NOMO-1 treated with DMSO at 0.1 percent for 48 hours (cell line): ENCODE measurements around the gene EXOC1.
A peak's percentile ranks its signal among the peaks of the same experiment; 100 is the strongest.

Source experiments
- DNase-seq: peaks from one replicate; lab custom pipeline; 2025; ENCODE audit not compliant: unreplicated experiment; lab: John Stamatoyannopoulos, UW

Gene EXOC1

DNA sequence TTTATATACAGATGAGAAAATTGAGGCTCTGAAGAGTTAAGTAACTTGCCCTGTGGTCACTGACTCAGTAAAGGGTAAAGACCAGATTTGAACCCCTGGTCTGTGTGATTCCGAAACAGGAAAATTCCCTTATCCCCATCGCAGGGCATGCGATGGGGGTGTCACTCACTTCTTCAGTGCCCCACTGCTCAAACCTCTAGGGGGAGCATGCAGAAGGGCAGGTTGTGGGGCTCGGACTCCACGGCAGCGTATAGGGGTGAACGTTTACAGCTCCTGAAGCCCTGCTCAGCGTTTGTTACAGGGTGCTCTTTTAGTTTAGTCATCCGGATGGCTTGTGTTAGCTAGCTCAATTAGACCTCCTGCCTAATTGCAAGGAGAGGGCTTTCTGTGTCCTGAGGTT lies 3.7 kb upstream of the EXOC1 start:
- no peak for DNase-seq

- no peak for DNase-seq
Measured at GRCh38 chr4:55851885-55852284, 1.6 kb upstream of the EXOC1 start.

GRCh38 chr4:55854129-55854528 lies 681 bp downstream of the EXOC1 start:
- no peak for DNase-seq

- DNase-seq: no peak
Measured at GRCh38 chr4:55857586-55857985, 4.1 kb downstream of the EXOC1 start.

DNA sequence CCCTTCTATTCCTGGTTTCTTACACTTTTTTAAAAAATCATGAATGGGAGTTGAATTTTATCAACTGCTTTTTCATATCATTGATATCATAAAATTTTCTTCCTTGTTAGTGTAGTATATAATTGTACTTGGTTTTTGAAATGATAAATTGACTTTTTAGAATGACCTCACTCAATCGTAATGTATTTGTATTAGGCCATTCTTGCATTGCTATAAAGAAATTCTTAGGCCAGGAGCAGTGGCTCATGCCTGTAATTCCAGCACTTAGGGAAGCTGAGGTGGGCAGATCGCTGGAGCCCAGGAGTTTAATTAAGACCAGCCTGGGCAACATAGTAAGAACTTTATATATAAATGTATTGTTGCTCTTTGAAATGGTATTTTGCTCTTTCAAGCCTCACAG lies 6.3 kb downstream of the EXOC1 start:
- DNase-seq: no peak

DNA sequence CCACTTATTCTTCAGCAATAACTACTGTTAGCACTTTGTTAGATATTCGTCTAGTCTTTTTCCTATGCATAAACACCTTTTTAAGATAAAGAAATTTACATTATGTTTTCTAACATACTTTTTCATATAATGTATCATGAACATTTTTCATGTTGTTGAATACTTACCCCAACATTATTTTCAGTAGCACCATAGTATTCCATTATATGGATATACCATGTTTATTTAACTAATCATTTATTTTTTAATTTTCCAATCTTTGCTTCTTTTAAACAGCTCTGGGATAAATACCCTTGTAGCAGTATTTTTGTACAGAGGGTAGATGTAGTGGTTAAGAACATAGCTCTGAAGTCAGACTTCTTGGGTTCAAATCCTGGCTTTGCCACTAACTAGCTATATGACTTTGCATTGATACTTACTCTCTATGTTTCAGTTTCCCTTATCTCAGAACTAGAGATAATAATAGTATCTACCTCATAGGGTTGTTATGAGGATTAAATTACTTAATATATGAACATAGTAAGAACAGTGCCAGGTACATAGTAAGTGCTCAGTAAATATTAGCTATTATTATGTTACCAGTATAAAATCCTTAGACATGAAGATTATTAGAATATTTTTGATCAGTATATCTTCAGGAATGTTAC lies 11.3 kb downstream of the EXOC1 start:
- no peak for DNase-seq

DNA sequence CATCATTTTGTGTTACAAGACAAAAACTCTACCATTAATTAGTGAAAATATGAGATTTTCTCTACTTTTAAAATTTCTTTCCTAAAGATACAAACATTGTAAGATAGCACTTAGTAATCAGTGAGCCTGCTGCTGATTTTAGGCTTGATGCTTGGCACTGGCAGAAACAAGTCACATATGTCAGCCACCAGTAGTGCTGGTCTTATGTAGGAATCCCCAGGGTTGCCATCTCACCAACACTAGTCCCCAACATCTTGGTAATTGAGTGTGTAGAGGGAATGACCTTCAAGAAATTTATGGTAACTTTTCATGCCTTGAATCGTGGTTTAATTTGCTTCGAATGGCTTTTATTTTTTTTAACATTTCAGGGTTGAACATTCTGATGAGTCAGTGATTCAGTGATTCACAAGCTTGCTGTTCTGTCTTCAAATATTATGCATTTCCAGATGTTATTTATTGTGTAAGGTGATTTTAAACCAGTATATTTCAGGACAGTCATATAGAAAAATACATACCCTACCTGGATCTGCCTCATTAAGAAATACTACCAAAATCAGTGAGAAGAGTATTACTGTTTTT lies 11.9 kb downstream of the EXOC1 start:
- DNase-seq: no peak

DNA sequence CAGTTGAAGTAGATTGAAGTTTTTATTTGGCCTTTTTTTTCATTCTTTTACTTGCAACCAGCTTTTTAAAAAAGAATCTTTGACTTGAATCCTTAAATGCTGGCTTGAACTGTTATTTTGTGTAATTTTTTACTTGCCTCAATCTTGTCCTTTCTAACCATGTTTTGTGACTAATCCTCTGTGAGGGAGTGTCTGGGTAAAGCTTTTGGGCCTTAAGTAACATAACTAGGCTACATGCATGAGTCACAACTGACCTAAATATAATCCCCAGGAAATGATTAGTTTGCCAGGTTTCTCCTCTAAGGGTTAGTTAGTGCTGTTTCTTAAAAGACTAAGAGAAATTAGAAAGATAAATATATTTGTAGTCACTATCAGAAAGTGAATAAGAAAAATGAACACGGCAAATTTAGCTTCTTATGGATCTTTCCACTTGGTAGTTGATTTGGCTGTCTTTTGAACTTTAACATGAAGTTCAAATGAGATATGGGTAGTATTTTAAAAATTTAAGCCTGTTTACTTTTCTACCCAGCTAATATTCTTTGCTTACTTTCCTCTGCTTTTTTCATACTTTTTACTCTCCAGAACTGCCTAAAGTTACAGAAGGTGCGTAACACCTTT lies 13.0 kb downstream of the EXOC1 start:
- peak; percentile 89 for DNase-seq

DNA sequence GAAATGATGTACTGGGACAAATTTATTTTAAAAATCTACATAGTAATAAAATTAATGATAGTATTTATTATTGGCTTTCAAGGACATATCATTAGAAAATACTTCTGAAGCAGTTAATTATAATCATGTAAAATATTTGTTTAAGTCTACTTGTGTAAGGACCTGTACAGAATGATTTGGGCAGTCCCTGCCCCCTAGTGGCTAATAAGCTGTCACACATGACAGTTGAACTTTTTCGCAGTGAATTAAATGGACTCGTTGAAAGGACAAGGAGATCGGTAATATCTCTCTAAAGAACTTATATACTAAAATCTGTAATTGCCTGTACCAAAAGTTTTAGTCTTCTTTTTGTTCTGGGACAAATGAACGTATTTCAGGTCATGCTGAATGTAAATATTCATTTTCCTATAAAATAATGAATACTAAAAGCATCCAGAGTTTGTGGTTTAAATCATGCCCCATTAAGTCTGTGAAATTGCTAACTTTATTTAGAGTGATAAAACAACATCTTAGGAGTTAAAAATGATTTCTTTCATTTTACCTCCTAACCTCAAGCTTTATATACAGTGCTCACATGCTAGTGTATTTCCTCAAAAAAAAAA lies 13.6 kb downstream of the EXOC1 start:
- DNase-seq: peak; percentile 71

DNA sequence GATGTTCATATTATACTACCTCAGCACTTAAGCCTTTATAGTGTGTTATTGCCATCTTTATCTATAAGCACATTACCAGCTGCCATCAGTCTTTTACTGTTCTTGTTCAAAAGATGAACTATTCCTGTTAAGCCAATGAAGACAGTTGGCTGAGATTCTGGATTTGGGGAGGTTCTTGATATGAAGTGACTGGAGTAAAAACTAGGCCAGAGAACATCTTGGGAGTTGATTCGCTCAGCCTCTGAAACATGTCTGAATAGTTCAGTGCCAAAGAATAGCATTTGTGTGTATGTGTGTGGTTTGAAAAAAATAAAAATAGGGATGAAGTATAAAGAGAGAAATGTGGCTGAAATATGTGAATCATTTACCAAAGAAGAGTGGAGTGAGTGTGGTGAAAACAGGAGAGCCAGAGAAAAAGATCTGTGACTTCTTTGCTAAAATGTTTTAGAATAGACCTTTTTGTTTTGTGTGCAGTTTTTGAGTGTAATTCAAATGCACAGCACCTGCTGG lies 15.2 kb downstream of the EXOC1 start:
- DNase-seq: no peak

DNA sequence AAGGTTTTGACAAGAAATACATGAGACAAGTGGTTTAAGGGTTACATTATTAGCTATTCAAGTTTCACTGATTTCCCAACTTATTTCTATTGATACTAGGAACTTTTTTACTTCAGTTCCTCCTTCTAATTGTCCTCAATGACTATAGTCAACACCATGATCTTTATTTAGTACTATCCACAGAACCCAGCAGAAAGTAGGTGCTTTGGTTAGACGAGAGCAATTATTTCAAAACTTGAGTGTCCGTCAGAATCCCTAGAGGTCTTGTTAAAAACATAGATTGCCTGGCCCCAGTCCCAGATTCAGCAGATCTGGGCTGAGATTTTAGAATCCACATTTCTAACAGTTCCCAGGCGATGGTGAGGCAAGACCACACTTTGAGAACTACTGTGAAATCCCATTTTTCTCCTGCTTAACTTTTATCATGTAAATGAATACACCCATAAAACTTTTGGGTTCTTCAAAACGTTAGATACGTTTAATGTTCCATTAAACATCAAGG lies 17.9 kb downstream of the EXOC1 start:
- DNase-seq: no peak

GRCh38 chr4:55874831-55875230 lies 21.4 kb downstream of the EXOC1 start:
- DNase-seq: no peak

DNA sequence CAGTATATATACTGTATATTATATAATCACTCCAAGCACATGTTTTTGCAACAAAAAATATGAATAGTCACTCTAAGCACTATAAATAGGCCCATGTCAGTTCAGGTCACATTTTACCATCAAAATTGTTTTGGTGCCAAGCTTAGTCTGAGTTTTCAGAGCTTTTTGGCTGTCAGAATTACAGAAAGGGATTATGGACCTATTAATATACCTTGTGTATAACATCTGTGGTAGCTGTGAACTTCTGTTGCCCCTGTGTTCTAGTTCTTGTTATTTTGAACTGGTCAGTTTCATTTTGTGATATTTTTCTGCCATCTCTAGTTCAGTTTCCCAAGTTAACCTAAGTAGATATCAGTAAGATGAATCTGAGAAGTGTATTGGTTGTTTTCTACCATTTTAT lies 22.9 kb downstream of the EXOC1 start:
- DNase-seq: no peak

GRCh38 chr4:55879224-55879623 lies 25.8 kb downstream of the EXOC1 start:
- DNase-seq: no peak

DNA sequence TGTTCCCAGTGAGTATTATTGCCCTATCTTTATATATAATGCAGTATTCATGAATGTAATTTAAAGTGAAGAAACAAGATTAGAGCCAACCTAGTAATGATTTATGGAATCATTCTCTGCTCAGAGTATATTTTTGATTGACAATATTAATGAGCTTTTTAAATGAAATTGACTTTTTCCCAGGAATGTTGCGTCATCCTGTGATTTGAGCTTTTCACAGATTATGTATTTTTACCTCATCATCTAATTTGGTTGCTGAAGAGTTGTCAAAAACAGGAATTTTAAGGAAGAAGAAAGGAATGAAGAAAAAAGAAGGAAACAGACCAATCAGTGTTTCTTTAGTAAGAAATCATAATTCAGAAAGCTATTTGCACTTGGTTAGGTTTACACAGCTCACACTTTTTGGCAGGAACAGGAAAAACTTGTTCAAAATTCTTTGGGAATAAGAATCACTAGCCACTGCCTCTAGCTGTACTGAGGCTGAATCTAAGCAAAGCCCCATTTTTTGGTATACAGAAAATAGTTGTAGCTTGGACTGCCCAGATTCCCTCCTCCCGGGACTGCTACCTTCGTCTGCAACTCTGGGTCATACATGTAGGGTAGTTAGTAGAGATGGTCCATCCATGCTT lies 27.3 kb downstream of the EXOC1 start:
- DNase-seq: no peak

DNA sequence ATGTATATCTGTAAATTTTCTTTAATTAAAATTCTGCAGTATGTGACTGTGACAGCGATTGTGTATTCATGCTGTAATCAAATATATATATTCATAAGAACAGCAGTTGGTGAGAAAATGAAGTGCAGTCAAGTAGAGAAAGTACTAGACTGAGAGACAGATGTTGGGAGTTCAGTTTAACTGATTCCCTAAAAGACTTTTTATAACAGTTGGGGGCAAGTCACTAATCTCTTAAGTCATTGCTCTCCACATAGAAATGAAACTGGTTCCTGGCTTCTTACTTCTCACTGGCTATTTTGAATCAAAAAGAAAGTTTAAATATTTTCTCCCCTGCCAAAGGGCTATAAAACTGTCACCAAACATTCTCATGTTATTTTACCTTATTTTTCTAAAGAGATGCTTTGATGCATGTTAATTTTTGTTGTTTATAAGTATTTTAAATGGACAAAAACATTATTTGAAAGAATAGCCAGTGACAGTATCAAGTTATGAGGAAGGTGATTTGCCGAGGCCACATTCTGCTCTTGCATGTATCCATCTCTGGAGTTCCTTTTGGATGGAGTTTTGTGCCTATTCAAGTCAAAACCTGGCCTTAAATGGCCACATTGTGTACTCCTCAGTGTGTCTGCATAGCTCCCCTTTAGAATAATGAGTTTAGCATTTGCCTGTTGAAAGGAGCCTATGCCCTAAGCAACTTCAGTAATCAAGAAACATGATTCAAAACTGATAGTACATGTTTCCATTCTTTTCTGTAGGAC lies 30.8 kb downstream of the EXOC1 start:
- no peak for DNase-seq

GRCh38 chr4:55884851-55885219 lies 31.4 kb downstream of the EXOC1 start:
- DNase-seq: no peak

- DNase-seq: no peak
Measured at GRCh38 chr4:55887594-55887993, 34.1 kb downstream of the EXOC1 start.

DNA sequence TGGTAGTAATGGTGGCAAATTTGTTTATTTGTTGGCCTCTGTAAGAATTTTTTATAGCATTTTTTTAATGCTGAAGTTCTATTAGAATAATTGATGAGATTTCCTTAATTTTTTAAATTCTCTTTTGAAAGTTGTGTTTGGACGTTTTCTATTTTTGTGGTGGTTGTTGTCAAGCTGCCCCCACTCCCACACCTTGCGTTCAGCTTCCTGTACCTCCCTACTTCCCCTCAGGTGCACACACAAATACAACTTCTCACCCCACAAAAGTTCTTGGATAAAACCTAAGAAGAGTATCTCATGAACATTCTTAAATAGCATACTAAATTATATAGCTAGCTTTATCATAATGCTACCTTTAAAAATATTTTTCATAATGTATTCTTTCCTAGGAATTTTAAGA lies 38.7 kb downstream of the EXOC1 start:
- no peak for DNase-seq

DNA sequence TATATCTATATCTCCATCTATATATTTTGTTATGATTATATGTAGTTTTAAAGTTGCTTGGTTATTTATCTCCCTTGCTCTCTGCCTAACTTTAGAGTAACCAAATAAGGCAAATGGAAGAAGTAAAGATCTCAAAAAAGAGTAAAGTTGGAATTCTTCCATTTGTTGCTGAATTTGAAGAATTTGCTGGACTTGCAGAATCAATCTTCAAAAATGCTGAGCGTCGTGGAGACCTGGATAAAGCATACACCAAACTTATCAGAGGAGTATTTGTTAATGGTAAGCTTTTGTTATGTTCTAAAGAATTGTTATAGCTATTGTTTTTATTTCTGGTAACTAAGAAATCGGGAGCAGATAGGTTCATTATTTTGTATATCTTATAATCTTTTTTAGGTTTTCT lies 43.2 kb downstream of the EXOC1 start:
- DNase-seq: no peak

DNA sequence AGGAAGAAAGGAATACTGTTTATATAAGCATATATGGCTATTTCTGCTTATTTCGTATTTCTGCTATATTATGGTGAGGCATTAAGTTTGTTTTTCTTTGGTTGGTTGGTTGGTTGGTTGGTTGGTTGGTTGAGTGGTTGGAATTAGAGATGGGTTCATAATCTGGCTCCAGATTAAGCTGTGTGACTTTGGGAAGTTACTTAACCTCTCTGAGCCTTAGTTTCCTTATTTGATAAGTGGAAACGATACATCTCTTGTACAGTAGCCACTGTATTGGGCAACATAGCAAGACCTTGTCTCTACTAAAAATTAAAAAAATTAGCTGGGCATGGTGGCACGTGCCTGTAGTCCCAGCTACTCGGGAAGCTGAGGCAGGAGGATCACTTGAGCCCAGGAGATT lies 49.2 kb downstream of the EXOC1 start:
- no peak for DNase-seq
